Heart right ventricle (tissue), 16 donors: Measurements from ENCODE around the gene SNAP47. TPM values are rescaled to one million over a fixed set of nuclear protein-coding genes. Genes with fewer than 3 reads are reported as not detected.

Source experiments
- ATAC-seq, 8 donors: fragments of 200-7000 bp; cut with Tn5 transposase; one replicate each; pipeline ENCODE4 v1.9.1; 2020; ENCODE audit warnings: mild to moderate bottlenecking in 8 of 8, moderate library complexity in 8 of 8, moderate number of reproducible peaks in 1 of 8
- DNase-seq, 2 donors: peaks; one replicate each; pipeline ENCODE4 v3.0.0-alpha.2; 2020
- H3K27ac ChIP-seq, 10 donors: fragments of 200-600 bp; sonication (generic) in 2 of 10; one replicate each; pipeline versions ENCODE4 v1.5.0 to v1.8.0; 2020 to 2022; ENCODE audit warnings: mild to moderate bottlenecking in 3 of 10
- H3K27me3 ChIP-seq, 7 donors: fragments of 200-600 bp; one replicate each; pipeline ENCODE4 v1.8.0; 2021 to 2022; ENCODE audit warnings: mild to moderate bottlenecking in 2 of 7
- H3K36me3 ChIP-seq, 9 donors: fragments of 200-600 bp; sonication (generic) in 1 of 9; one replicate each; pipeline versions ENCODE4 v1.5.0 to v1.8.0; 2020 to 2022; ENCODE audit warnings: mild to moderate bottlenecking in 2 of 9
- H3K4me1 ChIP-seq, 9 donors: fragments of 200-600 bp; sonication (generic) in 1 of 9; one replicate each; pipeline versions ENCODE4 v1.5.0 to v1.8.0; 2020 to 2022; ENCODE audit warnings: mild to moderate bottlenecking in 4 of 9
- H3K4me3 ChIP-seq, 10 donors: fragments of 200-600 bp; sonication (generic) in 2 of 10; one replicate each; pipeline versions ENCODE4 v1.5.0 to v1.8.0; 2020 to 2022; ENCODE audit warnings: mild to moderate bottlenecking in 7 of 10, moderate library complexity in 2 of 10
- H3K9me3 ChIP-seq, 11 donors: fragments of 200-600 bp in 10 of 11; sonication (generic) in 2 of 11; one replicate each; pipeline versions ENCODE4 v1.5.0 to v1.8.0; 2013 to 2022; ENCODE audit warnings: mild to moderate bottlenecking in 2 of 11, control low read depth in 1 of 11, moderate library complexity in 1 of 11
- WGBS, 2 donors: extraction: QIAGEN DNeasy Blood & Tissue Kit; methylation state at CpG; one replicate each; pipeline ENCODE4 v1.1.7; 2013; ENCODE audit warnings: inconsistent platforms in 1 of 2; 5-methylcytosine and 5-hydroxymethylcytosine counted together
- intact Hi-C, 10 donors: fragments of 100-400 bp; cut with DNase I; formaldehyde crosslinking; loops; one replicate each; pipeline versions ENCODE4 v1.11.1 to v1.14.2; 2022
- polyA plus RNA-seq, 2 donors: library from polyadenylated mRNA; stranded (reverse); fragments of 200-250 nt; gene quantifications; one replicate each; pipeline ENCODE4 v1.2.3, GENCODE V29; 2013
- total RNA-seq, 10 donors: library from RNA; stranded (reverse); fragmentation: NEBNext Ultra II Directional in 3 of 10; extraction: Animal tissue kit (Norgen Biotek cat#: 25700) in 3 of 10; gene quantifications; one replicate each; pipeline versions ENCODE4 v1.2.1 to v1.2.4, GENCODE V29; 2021 to 2023
- TF ChIP-seq, protein P1 (sequence below), 9 donors: fragments of 200-600 bp; sonication (generic) in 2 of 9; IDR thresholded peaks; one replicate each; pipeline versions ENCODE4 v1.5.0 to v1.8.0; 2021 to 2022; ENCODE audit warnings: antibody characterized with exemption in 9 of 9, mild to moderate bottlenecking in 5 of 9, moderate library complexity in 1 of 9
- donor health status: Arrhythmogenic right ventricular cardiomyopathy.
- donor health status: ischemic (EF 13 %, LVEDD 7.1; RV severe dilation, severe dysfunction).
- donor health status: healthy with polysubstance abuse.
- donor health status: DM: no; HTN: yes; CAD: no.
- donor health status: DM: no; HTN: no; CAD: no.
- donor health status: ischemic (EF 25% LVEDD 6.9; RV normal size, moderate dysfunction).
- donor health status: ischemic (EF 25% LVEDD 5.7; RV mildly dilated, moderate dysfunction).
- donor health status: healthy.
- donor health status: DM: yes; HTN: yes; CAD: no.
- donor health status: Ischemic cardiomyopathy.
- donor health status: ischemic (EF 35%, LVEDD 5.7; RV mildly dilated, moderate dysfunction).
- donor health status: nonischemic (EF 11% LVEDD 7.7; RV severe dilation, severe dysfunction).
- donor health status: DM: yes; HTN: yes; CAD: no.
- donor health status: PGD.
- donor health status: ischemic (EF 29% LVEDD 5.4; RV normal size, mild dysfunction).
- donor health status: nonischemic (EF 23%, LVEDD 6.1; RV moderate dilation, normal function).

SNAP47 gene
- total and polyA plus RNA-seq, 12 donors = 18.4 to 102 (median 49.7) TPM

DNA sequence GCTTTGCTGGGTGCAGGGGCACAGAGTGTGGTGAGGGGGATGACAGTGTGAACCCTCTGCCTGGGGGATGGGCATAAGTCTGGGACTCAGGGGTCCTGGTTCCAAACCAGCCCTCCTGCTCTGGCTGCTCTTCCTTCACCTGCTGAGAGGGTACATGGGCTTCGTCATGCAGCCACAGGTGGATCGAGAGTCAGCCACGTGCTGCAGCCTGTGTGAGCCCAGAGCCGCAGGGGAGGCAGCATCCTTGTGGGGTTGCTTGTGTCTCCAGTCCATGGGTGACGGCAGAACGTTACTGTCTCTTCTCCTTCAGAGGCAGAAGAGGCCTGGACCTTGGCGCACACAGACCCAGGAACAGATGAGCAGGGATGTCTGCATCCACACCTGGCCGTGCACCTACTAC is 12.1 kb downstream of the SNAP47 start:
- Histone ChIP-seq H3K27me3 (no peaks in the 10 kb centered on the region), H3K4me1 (peaks cover 0 to 85% (median 43%) of the 10 kb centered on the region in 9 donors)
- intact Hi-C loops = no loop called here

GRCh38 chr1:227747948-227748495 is 12.8 kb downstream of the SNAP47 start:
- H3K27ac ChIP-seq = peak overlapping the region in 7 of 10 donors; percentile 50 to 92 (median 89)
- intact Hi-C loops = no loop called here
- peaks cover 0 to 90% (median 50%) of the 10 kb centered on the region in 9 donors for H3K4me1 ChIP-seq
- no peak overlapping the region for H3K4me3 ChIP-seq
- H3K36me3 ChIP-seq = peaks cover 0 to 55% (median 5%) of the 10 kb centered on the region in 9 donors
- DNase-seq (no peak), ATAC-seq (no peak)
- 84 to 86% methylated on average over 18 of the region's 18 CpGs for WGBS, 2 donors
- TF ChIP-seq, protein P1, sequence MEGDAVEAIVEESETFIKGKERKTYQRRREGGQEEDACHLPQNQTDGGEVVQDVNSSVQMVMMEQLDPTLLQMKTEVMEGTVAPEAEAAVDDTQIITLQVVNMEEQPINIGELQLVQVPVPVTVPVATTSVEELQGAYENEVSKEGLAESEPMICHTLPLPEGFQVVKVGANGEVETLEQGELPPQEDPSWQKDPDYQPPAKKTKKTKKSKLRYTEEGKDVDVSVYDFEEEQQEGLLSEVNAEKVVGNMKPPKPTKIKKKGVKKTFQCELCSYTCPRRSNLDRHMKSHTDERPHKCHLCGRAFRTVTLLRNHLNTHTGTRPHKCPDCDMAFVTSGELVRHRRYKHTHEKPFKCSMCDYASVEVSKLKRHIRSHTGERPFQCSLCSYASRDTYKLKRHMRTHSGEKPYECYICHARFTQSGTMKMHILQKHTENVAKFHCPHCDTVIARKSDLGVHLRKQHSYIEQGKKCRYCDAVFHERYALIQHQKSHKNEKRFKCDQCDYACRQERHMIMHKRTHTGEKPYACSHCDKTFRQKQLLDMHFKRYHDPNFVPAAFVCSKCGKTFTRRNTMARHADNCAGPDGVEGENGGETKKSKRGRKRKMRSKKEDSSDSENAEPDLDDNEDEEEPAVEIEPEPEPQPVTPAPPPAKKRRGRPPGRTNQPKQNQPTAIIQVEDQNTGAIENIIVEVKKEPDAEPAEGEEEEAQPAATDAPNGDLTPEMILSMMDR (IDR thresholded peaks at IDR 0.05) = no peak
- no peaks in the 10 kb centered on the region for H3K9me3 ChIP-seq
- H3K27me3 ChIP-seq = no peaks in the 10 kb centered on the region

More for the DNA sequence above, 12.1 kb downstream of the SNAP47 start:
- DNase-seq (no peak), ATAC-seq (no peak)
- H3K4me3 ChIP-seq = no peak overlapping the region
- peaks cover 0 to 49% (median 5%) of the 10 kb centered on the region in 9 donors for H3K36me3 ChIP-seq
- H3K27ac ChIP-seq = peak overlapping the region in 6 of 10 donors; percentile 71 to 92 (median 90)
- H3K9me3 ChIP-seq = no peaks in the 10 kb centered on the region
- 86 to 87% methylated on average over 8 of the region's 8 CpGs for WGBS, 2 donors
- TF ChIP-seq, protein P1 (IDR thresholded peaks at IDR 0.05) = no peak

GRCh38 chr1:227748496-227749182 is 13.4 kb downstream of the SNAP47 start:
- intact Hi-C loops = no loop called here
- H3K9me3 ChIP-seq = no peaks in the 10 kb centered on the region
- peaks cover 3 to 93% (median 56%) of the 10 kb centered on the region in 9 donors for H3K4me1 ChIP-seq
- H3K36me3 ChIP-seq = peaks cover 0 to 56% (median 5%) of the 10 kb centered on the region in 9 donors
- no peaks in the 10 kb centered on the region for H3K27me3 ChIP-seq
- 38 to 47% methylated on average over 7 of the region's 7 CpGs for WGBS, 2 donors
- DNase-seq (peak in 1 of 2 donors; percentile 41), ATAC-seq (peak in 7 of 8 donors; percentile 43 to 77 (median 68))
- H3K4me3 ChIP-seq = no peak overlapping the region
- peak overlapping the region in 7 of 10 donors; percentile 50 to 92 (median 89) for H3K27ac ChIP-seq
- TF ChIP-seq, protein P1 (IDR thresholded peaks at IDR 0.05) = no peak

- DNase-seq (no peak), ATAC-seq (peak in 1 of 8 donors; percentile 7)
- Histone ChIP-seq H3K4me1 (peaks cover 9 to 93% (median 59%) of the 10 kb centered on the region in 9 donors), H3K4me3 (peak overlapping the region in 1 of 10 donors; percentile 23), H3K9me3 (no peaks in the 10 kb centered on the region), H3K27me3 (no peaks in the 10 kb centered on the region), H3K27ac (peak overlapping the region in 8 of 10 donors; percentile 20 to 92 (median 85)), H3K36me3 (peaks cover 0 to 56% (median 5%) of the 10 kb centered on the region in 9 donors)
- intact Hi-C loops = no loop called here
- TF ChIP-seq, protein P1 (IDR thresholded peaks at IDR 0.05) = no peak
- 92% methylated on average over 7 of the region's 7 CpGs for WGBS, 2 donors
Measured at GRCh38 chr1:227749225-227749624, 14.0 kb downstream of the SNAP47 start.
